GM18861 (cell line): ENCODE measurements around the gene SMAD1.

Source experiments
- ATAC-seq: cut with Tn5 transposase; IDR thresholded peaks from one replicate; pipeline ENCODE4 v1.9.1; 2021; ENCODE audit not compliant: unreplicated experiment

SMAD1 gene

GRCh38 chr4:145481164-145481941 lies at the start of gene SMAD1:
Gene SMAD1, plus strand, starts transcription at chr4:145481853. Its CDS starts 32,761 bp downstream, at chr4:145514614.
- ATAC-seq, result peak; percentile 36

DNA sequence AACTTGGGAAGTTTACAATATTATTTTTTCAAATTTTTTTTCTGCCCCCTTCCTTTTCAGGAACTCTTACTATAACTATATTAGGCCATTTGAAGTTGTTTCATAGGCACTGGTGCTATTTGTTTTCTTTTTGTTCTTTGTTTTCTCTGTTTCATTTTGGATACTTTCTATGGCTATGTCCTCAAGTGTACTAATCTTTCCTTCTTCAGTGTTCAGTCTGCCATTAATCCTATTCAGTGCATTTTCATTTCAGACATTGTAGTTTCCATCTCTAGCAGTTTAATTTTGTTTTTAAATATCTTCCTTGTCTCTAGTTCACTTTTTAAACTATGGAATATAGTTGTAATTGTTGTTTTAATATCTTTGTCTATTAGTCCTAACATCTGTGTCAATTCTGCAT lies 48.0 kb upstream of the SMAD1 start:
- no peak for ATAC-seq

- ATAC-seq, result no peak
Observed at GRCh38 chr4:145435646-145436045, 46.0 kb upstream of the SMAD1 start.

GRCh38 chr4:145436114-145436513 lies 45.5 kb upstream of the SMAD1 start:
- ATAC-seq, result no peak

- no peak for ATAC-seq
Observed at GRCh38 chr4:145436796-145437195, 44.9 kb upstream of the SMAD1 start.

- no peak for ATAC-seq
Observed at GRCh38 chr4:145437466-145437865, 44.2 kb upstream of the SMAD1 start.

GRCh38 chr4:145438298-145438697 lies 43.4 kb upstream of the SMAD1 start:
- ATAC-seq, result no peak

DNA sequence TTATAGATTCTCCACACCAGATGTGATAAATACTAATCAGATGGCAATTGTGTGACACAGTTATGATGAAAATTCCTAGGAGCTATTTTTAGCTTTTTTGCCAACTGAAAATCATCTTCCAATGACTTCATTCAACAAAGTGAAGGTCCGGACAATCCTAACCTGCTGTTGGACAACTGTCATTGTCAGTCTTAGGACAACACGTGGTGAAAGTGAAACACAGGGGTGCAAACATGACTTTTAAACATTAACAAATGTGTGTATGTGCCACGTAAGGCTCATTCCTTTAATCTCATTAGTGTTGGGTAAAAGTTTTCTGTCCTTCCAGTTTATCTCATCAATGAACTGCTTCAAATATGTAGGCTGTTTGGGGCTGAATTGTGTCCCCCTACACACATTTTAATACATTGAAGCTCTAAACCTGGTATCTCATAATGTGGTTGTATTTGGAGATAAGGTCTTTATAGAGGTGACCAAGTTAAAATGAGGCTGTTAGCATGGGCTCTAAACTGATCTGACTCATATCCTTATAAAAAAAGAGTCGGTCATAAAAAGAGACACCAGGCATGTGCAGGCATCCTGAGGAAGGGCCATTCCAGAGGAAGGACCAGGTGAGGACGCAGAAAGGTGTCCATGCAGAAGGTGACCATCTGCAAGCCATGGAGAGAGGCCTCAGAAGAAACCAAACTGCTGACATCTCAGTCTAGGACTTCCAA lies 41.2 kb upstream of the SMAD1 start:
- ATAC-seq, result no peak

DNA sequence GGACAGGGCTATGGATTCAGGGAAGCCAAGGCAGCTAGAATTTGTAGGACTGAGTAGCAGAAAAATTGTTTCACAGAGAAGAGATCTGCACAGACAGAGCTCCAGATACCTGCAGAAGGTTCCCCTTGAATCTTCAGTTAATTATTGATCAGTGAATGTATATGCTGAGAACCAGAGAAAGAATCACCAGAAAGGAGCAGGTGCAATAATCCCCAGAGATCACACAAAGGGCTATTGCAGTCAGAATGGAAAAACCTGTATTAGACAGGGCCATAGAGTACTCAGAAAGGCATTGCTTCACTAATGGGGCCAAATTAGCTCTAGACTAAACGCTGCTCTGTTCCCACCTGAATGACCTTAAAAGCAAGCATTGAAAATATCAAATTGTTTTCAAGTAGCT lies 35.5 kb upstream of the SMAD1 start:
- peak; percentile 97 for ATAC-seq

GRCh38 chr4:145451895-145452294 lies 29.8 kb upstream of the SMAD1 start:
- ATAC-seq, result no peak

DNA sequence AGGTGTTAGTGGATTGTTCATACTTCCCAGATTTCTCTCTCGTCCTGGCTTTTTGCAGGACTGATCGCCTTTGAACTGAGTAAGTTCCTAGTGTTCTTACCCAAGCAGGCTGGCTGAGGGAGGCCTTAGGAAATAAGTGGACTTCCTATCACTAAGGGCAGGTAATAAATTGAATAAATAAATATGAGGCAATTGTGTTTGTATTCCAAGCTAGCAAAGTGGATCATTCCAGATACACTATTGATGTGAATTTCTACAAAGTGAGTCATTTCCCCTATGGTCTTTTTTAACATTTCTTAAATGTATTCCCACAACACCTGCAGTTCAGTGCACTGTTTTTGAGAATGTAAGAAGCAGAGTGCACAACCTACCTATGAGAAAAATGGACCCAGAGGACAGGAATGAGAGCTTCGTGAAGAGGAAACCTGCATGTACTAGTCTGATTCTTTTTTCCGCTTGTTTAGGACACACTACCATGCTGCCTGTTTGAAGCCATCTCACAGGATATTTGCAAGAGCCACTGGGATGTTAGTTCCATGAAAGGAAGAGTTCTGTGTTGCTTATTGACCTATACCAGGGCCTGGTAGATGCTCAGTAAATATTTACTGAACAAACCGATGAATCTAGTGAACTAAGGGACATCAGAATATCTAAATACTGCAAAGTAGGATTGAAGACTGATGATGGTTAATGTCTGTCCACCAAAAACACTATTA lies 29.0 kb upstream of the SMAD1 start:
- no peak for ATAC-seq

GRCh38 chr4:145453163-145453520 lies 28.5 kb upstream of the SMAD1 start:
- no peak for ATAC-seq

- no peak for ATAC-seq
Observed at GRCh38 chr4:145473203-145473602, 8.4 kb upstream of the SMAD1 start.

DNA sequence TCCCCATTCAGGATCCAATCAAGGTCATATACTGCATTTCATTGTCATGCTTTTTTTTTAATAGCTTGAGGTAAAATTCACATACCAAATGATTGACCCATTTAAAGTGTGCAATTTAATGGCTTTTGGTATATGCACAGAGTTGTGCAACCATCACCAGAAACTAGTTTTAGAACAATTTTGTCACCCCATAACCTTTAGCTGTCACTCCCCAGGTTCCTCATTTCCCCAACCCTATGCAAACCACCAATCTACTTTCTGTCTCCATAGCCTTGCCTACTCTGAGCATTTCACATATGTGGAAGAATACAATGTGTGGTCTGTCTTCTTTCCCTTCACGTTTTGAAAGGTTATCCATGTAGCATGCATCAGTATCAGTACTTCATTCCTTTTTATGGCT lies 1.4 kb upstream of the SMAD1 start:
- ATAC-seq, result peak; percentile 35

GRCh38 chr4:145481942-145482208 lies 222 bp downstream of the SMAD1 start:
- peak; percentile 18 for ATAC-seq

GRCh38 chr4:145482209-145483037 lies 770 bp downstream of the SMAD1 start:
- peak; percentile 18 for ATAC-seq

- no peak for ATAC-seq
Observed at GRCh38 chr4:145483514-145483913, 1.9 kb downstream of the SMAD1 start.

- ATAC-seq, result no peak
Observed at GRCh38 chr4:145484225-145484846, 2.7 kb downstream of the SMAD1 start.

- ATAC-seq, result no peak
Observed at GRCh38 chr4:145485120-145485519, 3.5 kb downstream of the SMAD1 start.

DNA sequence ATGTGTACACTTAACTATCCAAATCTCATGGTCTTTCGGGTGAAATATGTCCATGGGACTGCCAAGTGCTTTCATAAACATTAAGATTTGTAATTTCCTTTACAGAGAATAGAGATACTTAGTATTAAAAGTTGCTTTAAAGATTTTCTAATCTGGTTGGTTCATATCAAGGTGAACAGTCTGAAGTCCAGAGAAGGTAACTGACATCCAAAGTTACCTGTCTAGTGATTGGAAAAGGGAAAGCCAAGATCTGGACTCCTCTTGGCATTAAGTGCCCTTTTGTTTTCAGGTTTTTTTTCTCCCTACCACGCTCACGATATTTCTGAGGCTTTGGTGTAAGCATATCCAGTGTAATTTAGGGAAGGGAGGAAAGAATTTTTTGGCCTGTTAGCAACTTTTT lies 5.0 kb downstream of the SMAD1 start:
- ATAC-seq, result no peak

DNA sequence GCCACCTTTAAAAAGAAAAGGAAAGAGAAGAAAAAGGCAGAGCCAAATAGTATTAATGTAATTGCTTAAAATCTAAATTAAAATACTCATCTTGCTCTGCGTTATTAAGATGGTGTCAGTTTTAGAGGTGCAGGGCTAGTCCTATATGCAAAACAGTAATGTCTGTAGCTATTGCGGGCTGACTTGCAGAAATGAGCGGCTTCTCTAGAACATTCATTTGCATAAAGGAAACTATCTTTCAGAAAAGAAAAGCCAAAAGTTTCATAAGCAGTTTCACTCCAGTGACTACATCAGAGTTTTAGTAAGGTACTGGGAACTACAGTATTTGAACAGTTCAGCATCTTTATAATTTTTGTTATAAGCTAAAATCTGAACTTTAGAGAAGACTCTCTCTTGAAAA lies 6.0 kb downstream of the SMAD1 start:
- peak; percentile 96 for ATAC-seq
